ENCODE measurements around the gene BOLA3.
"Not testable (repeated sequence)": the region's sequence is repeated elsewhere in the genome, so short reads cannot be mapped to it uniquely, and the experiment has no call there.

BOLA3 gene, protein sequence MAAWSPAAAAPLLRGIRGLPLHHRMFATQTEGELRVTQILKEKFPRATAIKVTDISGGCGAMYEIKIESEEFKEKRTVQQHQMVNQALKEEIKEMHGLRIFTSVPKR

DNA sequence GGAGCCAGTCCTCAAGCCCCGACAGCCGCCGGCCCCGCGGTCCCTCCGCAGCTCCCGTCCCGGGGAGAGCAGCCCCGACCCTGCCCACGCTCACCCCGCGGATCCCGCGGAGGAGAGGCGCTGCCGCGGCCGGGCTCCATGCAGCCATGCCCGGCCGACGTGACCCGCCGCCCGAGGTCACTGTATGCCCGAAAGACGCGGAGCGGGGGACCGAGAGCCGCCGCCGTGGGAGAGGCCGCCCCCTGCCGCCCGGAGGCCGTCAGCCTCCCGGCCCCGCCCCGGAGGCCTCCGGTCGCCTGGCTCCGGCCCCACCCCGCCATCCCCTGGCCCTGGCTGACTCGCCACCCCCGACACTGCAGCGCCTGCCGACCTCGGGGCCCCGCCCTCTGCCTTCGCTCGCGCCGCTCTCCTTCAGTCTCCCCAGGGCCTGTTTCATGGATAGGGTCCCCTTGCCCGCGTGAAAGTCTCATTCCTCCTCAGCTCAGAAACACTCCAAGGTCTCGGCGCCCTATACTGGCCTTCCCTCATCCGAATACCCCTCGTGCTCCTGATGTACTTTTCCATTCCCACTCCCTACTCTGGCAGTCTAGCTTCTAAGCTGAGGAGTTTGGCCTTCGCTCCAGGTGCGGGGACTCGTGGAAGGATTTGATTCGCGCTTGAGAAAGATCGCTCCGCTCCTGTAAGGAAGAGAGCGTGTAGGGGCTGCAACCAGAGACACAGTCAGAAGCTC lies at the start of gene BOLA3:
Gene BOLA3, minus strand, starts transcription at position 186 of the 730 bp plus-strand sequence. Its CDS starts 38 bp downstream, at position 148.
- peak; percentile 97 for DNase-seq

DNA sequence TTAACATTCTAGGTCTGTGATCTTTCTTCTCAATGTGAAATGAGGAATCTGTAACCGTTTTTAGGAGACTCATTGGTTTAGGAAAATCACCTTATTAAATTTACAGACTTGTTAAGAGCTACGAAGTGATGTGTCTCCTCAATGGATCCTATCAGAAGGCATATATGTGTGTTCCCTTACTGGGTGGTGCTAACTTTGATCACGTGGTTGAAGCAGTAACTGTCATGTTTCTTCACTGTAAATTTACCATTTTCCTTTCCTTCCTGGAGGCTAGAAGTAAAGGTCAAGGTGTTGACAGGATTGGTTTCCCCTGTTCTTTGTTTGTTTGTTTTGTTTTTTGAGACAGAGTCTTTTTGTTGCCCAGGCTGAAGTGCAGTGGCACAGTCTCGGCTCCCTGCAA lies 49.3 kb upstream of the BOLA3 start:
- no peak for DNase-seq

DNA sequence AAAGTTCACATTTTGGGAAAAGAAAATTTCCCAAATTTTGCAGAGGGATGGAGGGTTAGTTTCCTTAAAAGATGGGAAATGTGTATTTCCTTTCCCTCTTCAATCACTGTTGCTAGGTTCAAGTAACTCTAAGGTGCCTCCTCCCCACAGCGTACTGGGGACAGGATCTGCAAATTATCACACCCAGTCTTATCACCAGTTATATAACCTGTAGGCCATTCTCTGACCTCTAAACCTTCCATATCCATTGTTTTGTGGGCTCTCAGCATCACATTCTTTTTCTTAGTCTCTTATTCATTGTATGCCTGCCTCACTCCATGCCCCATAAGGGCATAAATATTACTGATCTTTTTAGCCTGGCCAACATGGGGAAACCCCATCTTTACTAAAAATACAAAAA lies 47.1 kb upstream of the BOLA3 start:
- no peak for DNase-seq

DNA sequence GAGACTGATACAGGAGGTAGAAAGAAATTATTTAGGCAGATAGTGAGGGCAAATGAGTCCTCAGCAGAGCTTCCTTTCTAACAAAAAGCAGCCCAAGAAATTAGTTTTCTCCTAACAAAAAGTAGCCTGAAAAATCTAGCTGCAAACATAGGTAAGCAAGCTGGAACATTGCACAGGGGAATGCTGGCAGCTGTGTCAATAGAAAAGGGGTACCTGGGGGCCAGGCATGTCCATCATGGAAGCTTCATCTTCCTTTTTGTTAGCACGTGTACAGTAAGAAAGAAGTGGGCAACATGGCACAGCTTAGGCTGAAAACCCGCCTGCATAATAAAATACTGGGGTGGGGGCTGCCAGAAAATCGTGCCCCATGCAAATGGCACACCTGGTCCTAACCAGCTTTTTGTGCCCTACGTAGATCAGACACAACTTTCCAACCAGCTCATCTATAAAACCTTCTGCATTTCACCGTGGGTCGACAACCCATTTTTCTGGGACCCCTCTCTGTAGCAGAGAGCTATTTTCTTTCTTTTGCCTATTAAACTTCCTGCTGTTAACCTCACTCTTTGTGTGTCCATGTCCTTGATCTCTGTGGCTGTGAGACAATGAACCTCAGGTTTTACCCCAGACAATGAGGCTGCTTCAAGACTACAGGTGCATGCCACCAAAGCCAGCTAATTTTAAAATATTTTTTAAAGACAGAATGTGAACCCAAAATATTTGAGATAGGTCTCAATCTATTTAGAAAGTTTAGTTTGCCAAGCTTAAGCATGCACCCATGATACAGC lies 44.1 kb upstream of the BOLA3 start:
- DNase-seq, result no peak

DNA sequence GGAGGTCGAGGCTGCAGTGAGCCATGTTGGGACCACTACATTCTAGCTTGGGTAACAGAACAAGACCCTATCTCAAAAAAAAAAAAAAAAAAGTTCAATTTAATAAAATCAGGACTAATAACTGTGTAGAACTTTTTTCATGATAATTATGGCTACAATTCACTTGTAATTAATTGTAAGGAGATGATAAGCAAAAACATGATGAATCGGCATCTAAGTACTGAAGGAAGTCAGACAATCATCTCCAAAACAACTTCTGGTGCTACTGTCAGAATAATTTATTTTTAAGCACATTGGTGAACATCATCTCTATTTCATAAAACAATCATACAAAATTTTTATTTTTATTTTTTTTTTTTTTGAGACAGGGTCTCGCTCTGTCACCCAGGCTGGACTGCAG lies 41.0 kb upstream of the BOLA3 start:
- no peak for DNase-seq

DNA sequence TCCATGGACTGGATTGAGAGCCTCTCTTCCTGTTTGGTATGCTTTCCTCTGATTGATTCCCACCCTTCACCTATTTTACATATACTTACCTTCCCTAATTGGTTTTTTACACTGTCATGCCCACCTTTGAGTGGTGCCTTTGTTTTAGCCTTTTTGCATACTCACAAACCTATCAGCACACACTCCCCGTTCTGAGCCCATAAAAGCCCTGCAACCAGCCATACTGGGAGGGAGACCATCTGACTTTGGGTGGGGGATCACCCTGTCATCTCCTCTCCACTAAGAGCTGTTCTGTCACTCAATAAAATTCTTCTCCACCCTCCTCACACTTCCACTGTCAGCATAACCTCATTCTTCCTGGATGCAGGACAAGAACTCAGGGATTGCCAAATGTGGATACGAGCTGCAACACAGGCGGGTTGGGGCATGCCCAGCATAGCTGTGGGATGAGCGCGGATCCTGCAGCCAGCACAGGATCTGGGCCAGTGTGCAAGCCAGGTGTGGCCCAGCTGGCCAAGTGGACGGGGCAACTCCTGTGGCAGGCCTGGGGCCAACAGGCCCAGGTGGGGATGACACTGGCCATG lies 40.4 kb upstream of the BOLA3 start:
- no peak for DNase-seq

DNA sequence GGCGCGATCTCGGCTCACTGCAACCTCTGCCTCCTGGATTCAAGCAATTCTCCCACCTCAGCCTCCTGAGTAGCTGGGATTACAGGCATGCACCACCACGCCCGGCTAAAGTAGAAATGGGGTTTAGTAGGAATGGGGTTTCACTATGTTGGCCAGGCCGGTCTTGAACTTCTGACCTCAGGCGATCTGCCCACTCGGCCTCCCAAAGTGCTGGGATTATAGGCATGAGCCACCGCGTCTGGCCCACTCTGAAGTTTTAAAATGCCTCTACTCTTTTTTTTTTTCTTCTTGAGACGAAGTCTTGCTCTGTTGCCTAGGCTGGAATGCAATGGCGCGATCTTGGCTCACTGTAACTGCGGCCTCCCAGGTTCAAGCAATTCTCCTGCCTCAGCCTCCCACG lies 39.0 kb upstream of the BOLA3 start:
- DNase-seq, result not testable (repeated sequence)

DNA sequence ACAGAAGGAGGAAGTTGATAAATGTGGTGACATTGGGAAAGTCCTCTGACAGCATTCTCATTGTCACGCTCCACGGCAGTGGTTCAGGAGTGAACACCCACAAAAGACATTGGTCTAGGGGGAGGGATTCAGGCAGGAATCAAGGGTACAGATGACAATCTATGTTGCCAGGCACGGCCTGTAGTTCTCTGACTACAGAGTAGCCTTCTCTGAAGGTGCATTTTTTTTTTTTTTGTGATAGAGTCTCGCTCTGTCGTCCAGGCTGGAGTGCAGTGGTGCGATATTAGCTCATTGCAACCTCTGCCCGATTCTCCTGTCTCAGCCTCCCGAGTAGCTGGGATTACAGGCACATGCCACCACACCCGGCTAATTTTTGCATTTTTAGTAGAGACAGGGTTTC lies 38.3 kb upstream of the BOLA3 start:
- DNase-seq, result peak; percentile 99

DNA sequence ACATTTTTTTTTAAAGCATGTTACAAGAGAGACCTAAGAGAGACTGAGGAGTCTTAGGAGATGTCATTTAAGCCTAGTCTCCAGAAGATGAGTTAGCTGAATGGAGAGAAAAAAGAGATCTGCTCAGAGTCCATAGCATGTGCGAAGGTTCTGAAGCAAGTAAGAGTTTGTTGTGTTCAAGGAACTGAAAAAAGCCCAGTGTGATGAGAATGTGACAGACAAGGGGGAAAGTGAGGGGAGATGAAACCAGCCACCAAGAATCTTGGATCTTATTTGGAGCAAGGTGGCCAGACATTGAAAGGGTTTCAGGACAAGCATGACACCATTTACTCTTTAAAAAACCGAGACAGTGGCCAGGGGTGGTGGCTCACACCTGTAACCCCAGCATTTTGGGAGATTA lies 36.2 kb upstream of the BOLA3 start:
- DNase-seq, result no peak

DNA sequence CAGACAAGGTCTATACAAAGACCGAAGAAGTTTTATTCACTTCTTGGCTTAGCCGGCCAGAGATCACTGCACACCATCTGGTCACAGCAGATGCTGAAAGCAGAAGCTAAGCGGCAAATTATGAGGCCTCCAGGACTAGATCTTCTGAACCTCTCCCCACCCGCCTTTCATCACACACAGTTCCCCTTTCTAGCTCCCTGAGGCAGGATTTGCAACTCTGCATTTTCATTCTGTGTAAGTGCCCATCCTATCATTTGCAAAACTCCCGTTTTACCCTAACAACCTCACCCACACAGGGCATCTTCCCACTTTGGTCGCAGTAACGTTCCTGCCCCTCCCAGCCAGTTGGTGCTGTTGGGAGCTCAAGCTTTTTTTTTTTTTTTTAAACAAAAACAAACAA lies 34.0 kb upstream of the BOLA3 start:
- DNase-seq, result peak; percentile 98

DNA sequence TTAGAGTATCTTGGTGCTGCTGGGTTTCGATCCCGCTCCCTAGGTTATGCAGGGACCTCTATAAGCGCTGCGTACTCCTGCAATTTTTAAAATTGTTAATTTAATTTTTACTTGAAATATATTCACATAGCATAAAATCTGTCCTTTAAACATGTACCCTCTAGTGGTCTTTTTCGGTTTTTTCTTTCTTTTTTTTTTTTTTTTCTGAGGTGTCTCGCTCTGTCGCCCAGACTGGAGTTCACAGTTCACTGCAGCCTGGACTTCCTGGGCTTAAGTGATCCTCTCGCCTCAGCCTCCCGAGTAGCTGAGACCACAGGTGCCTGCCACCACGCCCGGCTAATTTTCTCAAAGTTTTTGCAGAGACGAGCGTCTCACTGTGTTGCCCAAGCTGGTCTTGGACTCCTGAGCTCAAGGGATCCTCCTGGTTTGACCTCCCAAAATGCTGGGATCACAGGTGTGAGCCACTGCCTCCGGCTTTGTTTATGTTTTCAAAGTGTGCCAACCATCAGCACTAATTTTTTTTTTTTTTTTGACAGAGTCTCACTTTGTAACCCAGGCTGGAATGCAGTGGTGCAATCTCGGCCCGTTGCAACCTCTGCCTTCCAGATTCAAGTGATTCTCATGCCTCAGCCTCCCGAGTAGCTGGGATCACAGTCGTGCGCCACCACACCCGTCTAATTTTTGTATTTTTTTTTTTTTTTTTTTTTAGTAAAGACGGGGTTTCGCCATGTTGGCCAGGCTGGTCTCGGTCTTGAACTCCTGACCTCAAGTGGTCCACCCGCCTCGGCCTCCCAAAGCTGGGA lies 31.6 kb upstream of the BOLA3 start:
- no peak for DNase-seq

DNA sequence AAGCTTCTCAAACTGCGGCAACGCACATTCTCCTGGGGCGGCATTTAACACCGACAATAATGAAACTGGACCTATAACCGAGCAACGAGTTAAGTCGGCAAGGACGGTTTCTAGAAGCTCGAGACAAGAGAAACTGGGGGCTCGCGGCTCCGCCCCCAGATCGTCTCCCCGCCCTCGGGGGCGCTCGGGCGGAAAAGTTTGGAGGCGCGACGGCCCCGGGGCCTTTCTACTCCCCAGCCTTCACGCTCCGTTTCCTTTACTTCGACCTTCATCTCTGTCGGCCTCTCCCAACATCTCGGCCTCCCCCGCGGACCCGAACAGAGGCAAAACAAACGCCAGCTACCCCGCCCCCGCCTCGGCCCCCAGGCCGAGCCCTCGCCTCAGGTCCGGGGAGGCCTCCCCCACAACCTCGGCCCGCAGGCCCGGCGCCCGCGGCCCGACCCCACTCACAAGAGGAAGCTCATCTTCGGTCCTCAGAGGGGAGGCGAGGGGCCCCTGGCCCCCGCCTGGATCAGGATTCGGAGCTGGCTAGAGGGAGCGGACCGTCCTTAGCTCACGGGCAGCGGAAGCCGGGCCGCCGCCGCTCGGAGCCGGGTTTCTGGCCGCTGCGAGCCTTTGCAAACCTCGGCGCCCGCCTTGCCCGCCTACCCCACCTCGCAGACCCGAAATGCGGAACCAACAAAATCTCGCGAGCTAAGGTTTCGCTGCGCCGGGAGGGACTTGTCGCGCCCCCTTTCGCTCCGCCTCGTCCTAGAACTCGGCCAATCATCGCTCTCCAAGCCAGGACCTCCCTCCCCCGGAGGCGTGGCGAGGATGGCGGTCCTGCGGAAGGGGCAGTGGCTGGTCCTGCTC lies 30.7 kb upstream of the BOLA3 start, which contains the start of gene MOB1A:
Gene MOB1A, minus strand, starts transcription at position 669 of the 852 bp plus-strand sequence. Its CDS starts 205 bp downstream, at position 464.
- peak; percentile 100 for DNase-seq

DNA sequence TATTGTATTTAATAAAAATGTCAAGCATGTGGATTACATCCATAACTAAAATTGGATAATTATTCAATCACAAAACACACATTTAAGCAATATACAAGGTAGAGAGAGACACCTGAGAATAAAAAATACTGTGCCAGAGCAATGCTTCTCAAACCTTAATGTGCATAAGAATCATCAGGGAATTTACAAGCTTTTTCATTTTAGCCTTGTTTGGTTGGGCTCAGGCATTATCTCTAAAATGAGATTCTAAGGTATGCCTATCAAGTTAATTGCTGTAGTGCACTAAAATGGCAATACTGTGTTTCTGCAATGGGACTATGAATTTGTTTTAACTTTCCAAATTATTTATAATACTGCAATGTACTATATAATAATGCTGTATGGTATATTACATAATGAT lies 30.0 kb upstream of the BOLA3 start:
- DNase-seq, result no peak

DNA sequence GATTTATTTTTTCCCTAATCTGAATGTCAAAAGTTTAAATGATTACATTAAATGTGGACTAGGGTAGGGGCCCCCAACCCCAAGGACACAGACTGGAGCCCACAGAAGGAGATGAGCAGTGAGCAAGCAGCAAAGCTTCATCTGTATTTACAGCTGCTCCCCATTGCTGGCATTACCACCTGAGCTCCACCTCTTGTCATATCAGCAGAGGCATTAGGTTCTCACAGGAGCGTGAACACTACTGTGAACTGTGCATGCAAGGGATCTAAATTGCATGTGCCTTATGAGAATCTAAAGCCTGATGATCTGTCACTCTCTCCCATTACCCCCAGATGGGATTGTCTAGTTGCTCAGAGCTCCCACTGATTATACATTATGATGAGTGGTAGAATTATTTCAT lies 27.2 kb upstream of the BOLA3 start:
- no peak for DNase-seq

DNA sequence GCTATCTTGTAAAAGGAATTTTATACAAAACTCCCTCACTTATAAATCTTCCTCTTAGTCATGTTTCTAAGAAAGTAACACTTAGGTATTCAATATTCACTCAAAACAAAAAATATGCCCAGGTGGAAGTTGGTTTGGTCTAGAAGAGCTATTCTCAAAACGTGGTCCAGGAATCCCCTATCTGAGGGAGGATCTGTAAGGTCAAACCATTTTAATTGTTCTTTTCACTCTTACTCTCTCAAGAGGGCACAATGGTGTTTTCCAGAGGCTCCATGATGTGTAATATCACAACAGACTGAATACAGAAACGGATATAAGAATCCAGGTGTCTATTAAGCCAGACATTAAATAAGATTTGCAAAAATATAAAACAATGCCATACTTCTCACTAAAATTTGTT lies 21.0 kb upstream of the BOLA3 start:
- no peak for DNase-seq

DNA sequence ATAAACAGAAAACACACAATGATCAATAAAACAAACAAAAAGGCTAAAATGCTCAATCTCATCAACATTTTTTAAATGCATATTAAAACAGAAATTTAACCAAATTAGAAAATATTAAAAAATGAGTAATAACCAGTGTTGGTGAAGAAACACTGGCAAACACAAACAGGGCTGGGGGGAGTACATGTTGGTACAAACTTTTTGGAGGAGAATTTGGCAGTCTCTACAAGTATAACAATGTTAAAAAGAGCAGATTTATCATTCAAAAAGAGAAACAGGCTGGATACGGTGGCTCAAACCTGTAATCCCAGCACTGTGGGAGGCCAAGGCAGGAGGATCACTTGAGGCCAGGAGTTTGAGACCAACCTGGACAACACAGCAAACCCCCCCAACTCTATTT lies 17.0 kb upstream of the BOLA3 start:
- DNase-seq, result no peak

DNA sequence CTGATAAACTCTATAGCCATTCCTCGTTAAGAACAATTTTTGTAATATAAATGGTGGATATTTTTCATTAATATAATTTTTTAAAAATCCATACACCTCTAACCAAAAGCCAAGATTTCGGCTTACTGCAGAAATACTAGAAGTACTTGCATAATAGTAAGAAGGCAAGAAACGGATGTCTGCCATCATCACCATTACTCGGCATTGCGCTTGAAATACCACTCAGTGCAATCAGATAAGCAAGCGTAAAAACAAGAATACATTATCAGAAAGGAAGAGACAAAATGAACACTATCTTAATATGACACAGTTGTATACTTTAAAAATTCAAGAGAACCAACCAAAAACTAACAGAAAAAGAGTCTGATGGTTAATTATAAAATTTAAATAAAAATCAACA lies 15.2 kb upstream of the BOLA3 start:
- peak; percentile 53 for DNase-seq

DNA sequence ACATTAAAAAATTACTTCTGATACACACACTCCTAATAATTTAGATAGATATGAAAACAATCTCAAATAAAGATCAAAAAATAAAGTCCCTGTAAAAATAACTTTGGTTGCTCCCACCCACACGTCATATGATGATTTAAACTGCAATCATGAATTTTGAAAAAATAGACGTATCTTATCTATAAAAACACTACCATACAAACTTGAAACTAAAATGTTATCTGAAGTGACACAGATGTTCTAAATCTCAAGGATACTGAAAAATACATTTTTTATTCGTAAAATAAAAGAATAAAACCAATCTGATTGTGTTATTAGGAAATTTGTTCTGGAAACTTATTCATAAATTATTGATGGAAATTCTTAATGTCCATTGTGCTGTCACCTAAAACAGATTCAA lies 8.1 kb upstream of the BOLA3 start:
- peak; percentile 44 for DNase-seq

DNA sequence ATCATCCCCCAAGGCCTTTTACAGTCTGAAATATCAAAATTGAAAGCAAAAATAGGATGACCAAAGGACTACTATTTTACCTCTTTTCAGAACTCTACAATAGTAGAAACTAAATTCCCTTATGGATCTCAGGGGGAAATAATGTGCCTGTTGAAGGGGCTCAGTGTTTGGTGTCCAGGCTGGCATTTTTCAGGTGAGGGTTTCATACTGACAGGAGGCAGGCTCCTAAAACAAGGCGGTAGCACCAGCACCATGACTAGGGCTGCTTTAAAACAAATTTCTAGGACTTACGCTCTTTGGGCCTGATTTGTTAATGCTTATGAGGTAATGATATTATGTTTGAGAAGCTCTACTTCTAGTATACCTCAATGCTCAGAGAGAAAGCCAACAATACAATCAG lies 5.2 kb upstream of the BOLA3 start:
- DNase-seq, result no peak

DNA sequence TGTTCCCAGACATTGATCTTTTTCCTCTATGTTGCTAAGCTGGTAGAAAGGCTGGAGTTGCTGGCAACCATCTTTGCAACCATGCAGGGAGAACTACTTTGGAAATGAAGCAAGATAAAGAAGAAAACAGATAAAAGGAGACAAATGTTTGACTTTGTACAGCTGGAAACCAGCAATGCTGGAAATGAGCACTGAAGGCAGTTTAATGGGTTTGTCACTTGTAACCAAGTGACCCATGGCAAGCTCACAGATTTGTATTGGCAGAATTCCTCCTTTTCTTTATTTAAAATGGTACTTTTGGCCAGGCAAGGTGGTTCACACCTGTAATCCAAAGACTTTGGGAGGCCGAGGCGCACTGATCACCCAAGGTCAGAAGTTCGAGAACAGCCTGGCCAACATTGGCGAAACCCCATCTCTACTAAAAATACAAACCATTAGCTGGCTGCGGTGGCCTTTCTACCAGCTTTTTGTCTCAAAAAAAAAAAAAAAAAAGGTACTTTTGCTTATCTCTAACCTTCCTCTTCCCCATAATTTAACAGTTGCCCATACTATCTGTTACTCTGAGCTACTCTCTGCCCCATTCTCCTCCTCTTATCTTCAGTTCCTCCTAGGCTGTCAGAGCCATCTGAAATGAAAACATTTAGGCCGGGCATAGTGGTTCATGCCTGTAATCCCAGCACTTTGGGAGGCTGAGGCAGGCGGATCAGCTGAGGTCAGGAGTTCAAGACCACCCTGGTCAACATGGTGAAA lies 2.0 kb upstream of the BOLA3 start:
- peak; percentile 87 for DNase-seq

DNA sequence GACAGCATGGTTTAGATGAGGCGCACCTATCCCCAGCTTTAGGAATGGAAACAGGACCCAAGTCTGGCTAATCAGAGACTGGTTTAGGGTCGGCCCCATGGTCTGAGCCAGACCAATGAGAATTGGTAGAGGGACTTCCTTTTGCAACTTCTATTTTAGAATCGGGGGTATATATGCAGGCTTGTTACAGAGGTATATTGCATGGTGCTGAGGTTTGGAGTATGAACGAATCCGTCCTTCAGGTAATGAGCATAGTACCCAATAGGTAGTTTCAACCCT lies 1.5 kb upstream of the BOLA3 start:
- peak; percentile 51 for DNase-seq

Measured in hematopoietic multipotent progenitor cell treated with erythropoietin and hydrocortisone succinate and interleukin-3 and kit ligand, for 4 days (in vitro differentiated cells).